ENCODE data around the gene SMURF2. TPM values are rescaled to one million over a fixed set of nuclear protein-coding genes. Genes with fewer than 3 reads are reported as not detected.

The SMURF2 gene
- total and polyA plus RNA-seq, 2 donors (not counting 1 experiment from before 2014, with no cell fraction given), result 96.3 to 108 TPM

- Histone ChIP-seq H3K4me1 (ENCODE audit: control insufficient read depth, extremely low read depth, insufficient read depth, low read length) (peaks cover 9% of the 10 kb centered on the region), H3K9me3 (ENCODE audit: control insufficient read depth, insufficient read depth, low read depth, low read length) (no peaks in the 10 kb centered on the region), H3K27me3 (ENCODE audit: control insufficient read depth, insufficient read depth, low read length) (no peaks in the 10 kb centered on the region), H4K20me1 (ENCODE audit: control insufficient read depth, extremely low read depth, insufficient read depth, low read length) (peaks cover 8% of the 10 kb centered on the region), H2AFZ (ENCODE audit: low read length) (no peak overlapping the region), H3K4me2 (ENCODE audit: extremely low read depth, insufficient read depth, low read length) (no peak overlapping the region), H3K27ac (ENCODE audit: insufficient read depth, low read length) (no peak overlapping the region), H3K4me3 (replicated peaks in 1 of 4; ENCODE audit: control extremely low read depth in 1 of 4, insufficient read depth in 1 of 4, low read depth in 3 of 4, low read length in 4 of 4) (no peak overlapping the region), H3K9ac (ENCODE audit: insufficient read depth, low read length) (no peak overlapping the region), H3K79me2 (ENCODE audit: control insufficient read depth, insufficient read depth, low read length) (peaks cover 100% of the 10 kb centered on the region), H3K36me3 (ENCODE audit: control insufficient read depth, insufficient read depth, low read length) (peaks cover 4% of the 10 kb centered on the region)
- DNase-seq (ENCODE audit: low read depth in 2 of 2), result no peak
- TF ChIP-seq, protein P1, sequence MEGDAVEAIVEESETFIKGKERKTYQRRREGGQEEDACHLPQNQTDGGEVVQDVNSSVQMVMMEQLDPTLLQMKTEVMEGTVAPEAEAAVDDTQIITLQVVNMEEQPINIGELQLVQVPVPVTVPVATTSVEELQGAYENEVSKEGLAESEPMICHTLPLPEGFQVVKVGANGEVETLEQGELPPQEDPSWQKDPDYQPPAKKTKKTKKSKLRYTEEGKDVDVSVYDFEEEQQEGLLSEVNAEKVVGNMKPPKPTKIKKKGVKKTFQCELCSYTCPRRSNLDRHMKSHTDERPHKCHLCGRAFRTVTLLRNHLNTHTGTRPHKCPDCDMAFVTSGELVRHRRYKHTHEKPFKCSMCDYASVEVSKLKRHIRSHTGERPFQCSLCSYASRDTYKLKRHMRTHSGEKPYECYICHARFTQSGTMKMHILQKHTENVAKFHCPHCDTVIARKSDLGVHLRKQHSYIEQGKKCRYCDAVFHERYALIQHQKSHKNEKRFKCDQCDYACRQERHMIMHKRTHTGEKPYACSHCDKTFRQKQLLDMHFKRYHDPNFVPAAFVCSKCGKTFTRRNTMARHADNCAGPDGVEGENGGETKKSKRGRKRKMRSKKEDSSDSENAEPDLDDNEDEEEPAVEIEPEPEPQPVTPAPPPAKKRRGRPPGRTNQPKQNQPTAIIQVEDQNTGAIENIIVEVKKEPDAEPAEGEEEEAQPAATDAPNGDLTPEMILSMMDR (conservative IDR thresholded peaks at IDR 0.05 in 1 of 2, IDR thresholded peaks at IDR 0.05 in 1 of 2; ENCODE audit: low read depth in 1 of 2, low read length in 2 of 2), result no peak
- no peak for TF ChIP-seq EZH2 (IDR thresholded peaks at IDR 0.05; ENCODE audit: low read length, missing control alignments)
Measured at GRCh38 chr17:64647817-64648216, 14.3 kb downstream of the SMURF2 start.

- H3K4me2 ChIP-seq (ENCODE audit: extremely low read depth, insufficient read depth, low read length), result no peak overlapping the region
- peaks cover 1% of the 10 kb centered on the region for H3K36me3 ChIP-seq (ENCODE audit: control insufficient read depth, insufficient read depth, low read length)
- TF ChIP-seq, protein P1 (conservative IDR thresholded peaks at IDR 0.05 in 1 of 2, IDR thresholded peaks at IDR 0.05 in 1 of 2; ENCODE audit: low read depth in 1 of 2, low read length in 2 of 2), result no peak
- TF ChIP-seq EZH2 (IDR thresholded peaks at IDR 0.05; ENCODE audit: low read length, missing control alignments), result no peak
- H3K9me3 ChIP-seq (ENCODE audit: control insufficient read depth, insufficient read depth, low read depth, low read length), result no peaks in the 10 kb centered on the region
- no peak overlapping the region for H3K9ac ChIP-seq (ENCODE audit: insufficient read depth, low read length)
- H3K4me1 ChIP-seq (ENCODE audit: control insufficient read depth, extremely low read depth, insufficient read depth, low read length), result peaks cover 7% of the 10 kb centered on the region
- no peak overlapping the region for H2AFZ ChIP-seq (ENCODE audit: low read length)
- peaks cover 15% of the 10 kb centered on the region for H4K20me1 ChIP-seq (ENCODE audit: control insufficient read depth, extremely low read depth, insufficient read depth, low read length)
- H3K27ac ChIP-seq (ENCODE audit: insufficient read depth, low read length), result no peak overlapping the region
- no peaks in the 10 kb centered on the region for H3K27me3 ChIP-seq (ENCODE audit: control insufficient read depth, insufficient read depth, low read length)
- H3K4me3 ChIP-seq (replicated peaks in 1 of 4; ENCODE audit: control extremely low read depth in 1 of 4, insufficient read depth in 1 of 4, low read depth in 3 of 4, low read length in 4 of 4), result no peak overlapping the region
- H3K79me2 ChIP-seq (ENCODE audit: control insufficient read depth, insufficient read depth, low read length), result peaks cover 98% of the 10 kb centered on the region
- DNase-seq (ENCODE audit: low read depth in 2 of 2), result no peak
Measured at GRCh38 chr17:64639516-64639915, 22.6 kb downstream of the SMURF2 start.

- no peaks in the 10 kb centered on the region for H3K9me3 ChIP-seq (ENCODE audit: control insufficient read depth, insufficient read depth, low read depth, low read length)
- H4K20me1 ChIP-seq (ENCODE audit: control insufficient read depth, extremely low read depth, insufficient read depth, low read length), result peaks cover 15% of the 10 kb centered on the region
Measured at GRCh38 chr17:64638552-64639203, 23.4 kb downstream of the SMURF2 start.

More at GRCh38 chr17:64638552-64639203, 23.4 kb downstream of the SMURF2 start:
- peaks cover 9% of the 10 kb centered on the region for H3K4me1 ChIP-seq (ENCODE audit: control insufficient read depth, extremely low read depth, insufficient read depth, low read length)
- H3K36me3 ChIP-seq (ENCODE audit: control insufficient read depth, insufficient read depth, low read length), result no peaks in the 10 kb centered on the region
- H3K27me3 ChIP-seq (ENCODE audit: control insufficient read depth, insufficient read depth, low read length), result no peaks in the 10 kb centered on the region
- H3K27ac ChIP-seq (ENCODE audit: insufficient read depth, low read length), result no peak overlapping the region
- no peak overlapping the region for H3K9ac ChIP-seq (ENCODE audit: insufficient read depth, low read length)
- no peak overlapping the region for H3K4me2 ChIP-seq (ENCODE audit: extremely low read depth, insufficient read depth, low read length)
- no peak overlapping the region for H3K4me3 ChIP-seq (replicated peaks in 1 of 4; ENCODE audit: control extremely low read depth in 1 of 4, insufficient read depth in 1 of 4, low read depth in 3 of 4, low read length in 4 of 4)
- H2AFZ ChIP-seq (ENCODE audit: low read length), result no peak overlapping the region
- H3K79me2 ChIP-seq (ENCODE audit: control insufficient read depth, insufficient read depth, low read length), result peaks cover 98% of the 10 kb centered on the region
- peak in 1 of 2 donors; percentile 70 for DNase-seq (ENCODE audit: low read depth in 2 of 2)
- no peak for TF ChIP-seq EZH2 (IDR thresholded peaks at IDR 0.05; ENCODE audit: low read length, missing control alignments)
- TF ChIP-seq, protein P1 (conservative IDR thresholded peaks at IDR 0.05 in 1 of 2, IDR thresholded peaks at IDR 0.05 in 1 of 2; ENCODE audit: low read depth in 1 of 2, low read length in 2 of 2), result no peak
